Measurements from ENCODE around the gene KRTAP10-12.

GRCh38 chr21:44732263-44732662, 35.3 kb downstream of the KRTAP10-12 start:
- TF ChIP-seq CTCF (IDR thresholded peaks at IDR 0.05) (no peak), EP300 (IDR thresholded peaks at IDR 0.05) (no peak), POLR2A (IDR thresholded peaks at IDR 0.05) (no peak), POLR2AphosphoS5 (IDR thresholded peaks at IDR 0.05) (no peak)

Data from upper lobe of left lung (tissue), 4 donors.